ENCODE measurements around the gene TEKTIP1.

DNA sequence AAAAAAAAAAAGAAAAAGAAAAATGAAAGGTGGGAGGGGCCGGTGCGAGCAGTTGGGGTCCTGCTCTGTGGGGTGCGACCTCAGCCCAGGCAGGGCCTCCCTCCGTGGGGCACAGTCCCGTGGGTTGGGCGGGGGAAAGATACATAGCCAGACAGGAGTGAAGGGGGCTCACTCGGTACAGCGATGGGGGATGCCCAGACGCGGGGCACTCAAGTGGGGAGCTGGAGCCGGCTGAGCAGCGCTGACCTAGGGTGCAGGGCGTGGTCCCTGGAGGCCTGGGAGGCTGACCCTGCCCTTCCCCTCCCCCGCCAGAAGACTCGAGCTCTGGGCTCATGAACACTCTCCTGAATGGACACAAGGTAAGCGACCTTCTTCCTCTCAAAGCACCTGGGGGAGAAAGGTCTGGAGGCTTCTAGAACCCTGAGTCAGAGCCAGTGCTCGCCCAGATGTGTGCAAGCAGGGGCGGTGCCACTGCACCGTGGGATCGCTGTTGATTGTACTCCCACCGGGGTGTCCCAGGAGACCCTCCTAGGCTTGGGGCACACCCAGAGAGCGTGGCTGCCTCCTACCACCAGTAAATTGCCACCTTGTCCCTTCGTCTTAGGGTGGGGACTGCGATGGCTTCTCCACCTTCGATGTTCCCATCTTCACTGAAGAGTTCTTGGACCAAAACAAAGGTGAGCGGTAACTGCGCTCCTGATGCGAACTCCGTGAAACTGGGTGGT, 37.1 kb downstream of the TEKTIP1 start:
- TF ChIP-seq POLR2A (IDR thresholded peaks at IDR 0.05), result no peak
- TF ChIP-seq, protein P1, sequence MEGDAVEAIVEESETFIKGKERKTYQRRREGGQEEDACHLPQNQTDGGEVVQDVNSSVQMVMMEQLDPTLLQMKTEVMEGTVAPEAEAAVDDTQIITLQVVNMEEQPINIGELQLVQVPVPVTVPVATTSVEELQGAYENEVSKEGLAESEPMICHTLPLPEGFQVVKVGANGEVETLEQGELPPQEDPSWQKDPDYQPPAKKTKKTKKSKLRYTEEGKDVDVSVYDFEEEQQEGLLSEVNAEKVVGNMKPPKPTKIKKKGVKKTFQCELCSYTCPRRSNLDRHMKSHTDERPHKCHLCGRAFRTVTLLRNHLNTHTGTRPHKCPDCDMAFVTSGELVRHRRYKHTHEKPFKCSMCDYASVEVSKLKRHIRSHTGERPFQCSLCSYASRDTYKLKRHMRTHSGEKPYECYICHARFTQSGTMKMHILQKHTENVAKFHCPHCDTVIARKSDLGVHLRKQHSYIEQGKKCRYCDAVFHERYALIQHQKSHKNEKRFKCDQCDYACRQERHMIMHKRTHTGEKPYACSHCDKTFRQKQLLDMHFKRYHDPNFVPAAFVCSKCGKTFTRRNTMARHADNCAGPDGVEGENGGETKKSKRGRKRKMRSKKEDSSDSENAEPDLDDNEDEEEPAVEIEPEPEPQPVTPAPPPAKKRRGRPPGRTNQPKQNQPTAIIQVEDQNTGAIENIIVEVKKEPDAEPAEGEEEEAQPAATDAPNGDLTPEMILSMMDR (IDR thresholded peaks at IDR 0.05), result no peak
